Tibial artery (tissue), 4 donors: ENCODE data around the gene CDK4.

Experiments used
- DNase-seq, 2 donors: peaks; one replicate each; pipeline ENCODE4 v3.0.0-alpha.2; 2019
- H3K27ac ChIP-seq, 2 donors: fragments of 200-600 bp; sonication (generic) in 1 of 2; 1 replicate in 1 of 2; 2 replicates in 1 of 2; pipeline ENCODE4 v1.5.1; 2018 to 2019; ENCODE audit warnings: mild to moderate bottlenecking in 1 of 2
- H3K27me3 ChIP-seq, 2 donors: fragments of 200-600 bp; sonication (generic) in 1 of 2; one replicate each; pipeline versions ENCODE4 v1.5.1 to v1.6.0; 2016 to 2019
- H3K36me3 ChIP-seq, 3 donors: fragments of 200-600 bp; sonication (generic) in 2 of 3; one replicate each; pipeline ENCODE4 v1.5.1; 2016 to 2019; ENCODE audit warnings: mild to moderate bottlenecking in 2 of 3
- H3K4me1 ChIP-seq, 4 donors: fragments of 200-600 bp; sonication (generic) in 2 of 4; 1 replicate in 3 of 4; 2 replicates in 1 of 4; pipeline ENCODE4 v1.5.1; 2016 to 2019
- H3K4me3 ChIP-seq, 2 donors: fragments of 200-600 bp; sonication (generic) in 1 of 2; 1 replicate in 1 of 2; 2 replicates in 1 of 2; pipeline ENCODE4 v1.5.1; 2018 to 2019; ENCODE audit warnings: mild to moderate bottlenecking in 2 of 2
- H3K9me3 ChIP-seq, 3 donors: fragments of 200-600 bp; sonication (generic) in 1 of 3; one replicate each; pipeline ENCODE4 v1.5.1; 2016 to 2019
- CTCF ChIP-seq, 2 experiments: fragments of 200-600 bp in 1 of 2; fragments of 450-650 bp in 1 of 2; IDR thresholded peaks; one replicate each; pipeline ENCODE4 v1.5.1; 2017 to 2019; ENCODE audit warnings: antibody characterized with exemption in 2 of 2, mild to moderate bottlenecking in 1 of 2, moderate library complexity in 1 of 2
- intact Hi-C: fragments of 100-400 bp; cut with DNase I; formaldehyde crosslinking; loops from one replicate; pipeline ENCODE4 v1.15.0; 2023; ENCODE audit warnings: low total_unique reads

CDK4 gene

GRCh38 chr12:57771873-57772428 lies 19.8 kb upstream of the CDK4 start, which contains the start of gene METTL1:
METTL1 (minus strand) TSS chr12:57772105; CDS start chr12:57772083, 22 bp downstream.
- intact Hi-C loops, result no loop called here
- Histone ChIP-seq H3K36me3 (peaks cover 0 to 31% (median 12%) of the 10 kb centered on the region in 3 donors), H3K4me1 (peaks cover 0 to 26% (median 20%) of the 10 kb centered on the region in 4 donors), H3K9me3 (no peaks in the 10 kb centered on the region), H3K27ac (peak within 1 kb of the TSS; percentile 91 to 92), H3K27me3 (no peaks in the 10 kb centered on the region), H3K4me3 (peak within 1 kb of the TSS; percentile 68 to 90)
- DNase-seq, result peak; percentile 96 to 97
- no peak for TF ChIP-seq CTCF (IDR thresholded peaks at IDR 0.05)

DNA sequence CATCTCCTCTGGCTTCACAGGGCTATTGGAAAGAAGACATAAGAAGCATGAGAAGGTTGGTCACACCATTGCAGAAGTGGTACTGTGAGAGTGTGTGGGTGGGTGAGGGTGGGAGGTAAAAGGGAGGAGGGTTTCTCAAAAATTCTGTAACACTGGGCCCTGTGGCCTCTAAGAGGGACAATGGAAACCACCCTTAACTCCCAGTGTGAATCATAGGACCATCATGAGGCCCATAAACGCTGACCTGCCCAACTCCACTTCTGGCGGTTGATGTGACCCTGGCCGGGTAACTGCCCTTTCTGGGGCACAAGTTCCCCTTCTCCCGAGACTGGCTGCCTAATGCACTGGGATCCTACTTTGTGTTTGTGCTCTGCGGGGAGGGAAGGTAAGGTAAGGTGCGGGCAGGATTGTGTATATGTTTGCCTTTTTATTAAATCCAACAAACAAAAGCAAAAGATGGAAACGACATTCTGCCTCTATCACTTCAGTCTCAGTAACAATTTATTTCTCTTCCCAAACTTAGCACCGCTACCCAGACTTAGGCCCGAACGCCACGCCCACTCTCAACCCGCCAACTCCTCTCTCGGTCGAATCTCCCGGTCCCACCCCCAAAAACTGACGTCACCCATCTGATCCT lies 19.2 kb upstream of the CDK4 start:
- Histone ChIP-seq H3K4me1 (peaks cover 0 to 32% (median 25%) of the 10 kb centered on the region in 4 donors), H3K36me3 (peaks cover 0 to 29% (median 12%) of the 10 kb centered on the region in 3 donors), H3K9me3 (no peaks in the 10 kb centered on the region), H3K27me3 (no peaks in the 10 kb centered on the region), H3K27ac (peak overlapping the region; percentile 91 to 92), H3K4me3 (peak overlapping the region; percentile 68 to 90)
- intact Hi-C loops, result no loop called here
- TF ChIP-seq CTCF (IDR thresholded peaks at IDR 0.05), result no peak
- DNase-seq, result peak; percentile 88 to 91

DNA sequence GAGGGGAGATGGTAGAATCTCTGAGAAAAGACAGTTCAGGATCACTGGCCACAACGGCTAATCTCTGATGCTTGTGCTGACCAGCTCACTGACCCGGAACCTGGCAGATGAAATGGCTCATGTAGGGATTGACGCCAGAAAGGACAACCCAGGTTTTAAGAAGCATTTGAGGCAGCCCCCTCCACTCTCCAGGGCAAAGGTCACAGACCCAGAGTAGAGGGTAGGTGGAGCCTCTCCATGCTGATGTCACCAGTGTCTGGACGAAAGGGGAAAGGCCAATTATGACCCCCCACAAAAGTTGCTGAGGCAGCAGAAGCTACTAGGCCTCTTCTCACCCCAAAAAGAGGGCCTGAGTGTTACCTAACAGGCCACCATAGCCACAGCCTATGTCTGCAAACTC lies 18.6 kb upstream of the CDK4 start:
- DNase-seq, result peak in 1 of 2 donors; percentile 46
- H3K4me3 ChIP-seq, result no peak overlapping the region
- peaks cover 0 to 38% (median 32%) of the 10 kb centered on the region in 4 donors for H3K4me1 ChIP-seq
- H3K27me3 ChIP-seq, result peaks cover 0 to 5% of the 10 kb centered on the region in 2 donors
- TF ChIP-seq CTCF (IDR thresholded peaks at IDR 0.05), result no peak
- intact Hi-C loops, result no loop called here
- peak overlapping the region in 1 of 2 donors; percentile 91 for H3K27ac ChIP-seq
- no peaks in the 10 kb centered on the region for H3K9me3 ChIP-seq
- H3K36me3 ChIP-seq, result peaks cover 0 to 23% (median 12%) of the 10 kb centered on the region in 3 donors

- Histone ChIP-seq H3K4me3 (no peak overlapping the region), H3K36me3 (peaks cover 0 to 17% (median 12%) of the 10 kb centered on the region in 3 donors), H3K27me3 (peaks cover 0 to 16% of the 10 kb centered on the region in 2 donors), H3K4me1 (peaks cover 0 to 50% (median 43%) of the 10 kb centered on the region in 4 donors), H3K9me3 (no peaks in the 10 kb centered on the region), H3K27ac (no peak overlapping the region)
- no peak for TF ChIP-seq CTCF (IDR thresholded peaks at IDR 0.05)
- DNase-seq, result no peak
- intact Hi-C loops, result no loop called here
Observed at GRCh38 chr12:57769594-57769993, 17.5 kb upstream of the CDK4 start.

GRCh38 chr12:57767876-57768275 lies 15.8 kb upstream of the CDK4 start:
- H3K36me3 ChIP-seq, result peaks cover 0 to 17% (median 12%) of the 10 kb centered on the region in 3 donors
- TF ChIP-seq CTCF (IDR thresholded peaks at IDR 0.05), result no peak
- no peak overlapping the region for H3K4me3 ChIP-seq
- no peak overlapping the region for H3K27ac ChIP-seq
- H3K9me3 ChIP-seq, result no peaks in the 10 kb centered on the region
- peaks cover 0 to 44% (median 39%) of the 10 kb centered on the region in 4 donors for H3K4me1 ChIP-seq
- peaks cover 0 to 33% of the 10 kb centered on the region in 2 donors for H3K27me3 ChIP-seq
- intact Hi-C loops, result no loop called here
- peak in 1 of 2 donors; percentile 42 for DNase-seq
